OCI-LY3 (cell line): Measurements from ENCODE around the gene CCDC69.

Experiments
- EZH2phosphoT487 ChIP-seq: fragments of 200-600 bp; shearing (Covaris generic); IDR thresholded peaks from 2 replicates; pipeline ENCODE4 v1.6.1; 2018; ENCODE audit warnings: antibody characterized with exemption, mixed run types, low read depth
- TF ChIP-seq, protein P1 (sequence below): fragments of 200-600, 300-600 bp; sonication (generic); IDR thresholded peaks from 2 replicates; pipeline ENCODE4 v1.5.1; 2014; ENCODE audit warnings: antibody characterized with exemption, low read length, low read depth

DNA sequence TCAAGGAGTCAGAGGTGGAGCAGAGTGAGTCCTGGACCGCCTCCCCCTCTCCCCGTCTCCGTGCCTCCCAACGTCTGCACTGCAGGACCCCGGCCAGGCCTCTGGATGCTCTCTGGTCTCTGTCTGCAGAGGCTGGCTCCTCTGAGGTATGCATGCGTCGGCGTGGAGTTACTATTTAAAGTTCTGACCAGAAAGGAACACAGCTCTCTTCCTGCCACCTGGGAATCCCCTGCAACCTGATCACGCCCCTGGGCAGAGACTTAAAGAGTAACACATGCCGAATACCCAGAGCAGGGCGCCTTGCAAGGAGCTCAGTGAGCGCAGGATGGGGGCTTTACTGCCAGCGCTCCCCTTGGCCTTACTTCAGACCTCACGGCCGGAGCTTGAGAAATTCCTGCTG, 82.4 kb downstream of the CCDC69 start:
- TF ChIP-seq, protein P1, sequence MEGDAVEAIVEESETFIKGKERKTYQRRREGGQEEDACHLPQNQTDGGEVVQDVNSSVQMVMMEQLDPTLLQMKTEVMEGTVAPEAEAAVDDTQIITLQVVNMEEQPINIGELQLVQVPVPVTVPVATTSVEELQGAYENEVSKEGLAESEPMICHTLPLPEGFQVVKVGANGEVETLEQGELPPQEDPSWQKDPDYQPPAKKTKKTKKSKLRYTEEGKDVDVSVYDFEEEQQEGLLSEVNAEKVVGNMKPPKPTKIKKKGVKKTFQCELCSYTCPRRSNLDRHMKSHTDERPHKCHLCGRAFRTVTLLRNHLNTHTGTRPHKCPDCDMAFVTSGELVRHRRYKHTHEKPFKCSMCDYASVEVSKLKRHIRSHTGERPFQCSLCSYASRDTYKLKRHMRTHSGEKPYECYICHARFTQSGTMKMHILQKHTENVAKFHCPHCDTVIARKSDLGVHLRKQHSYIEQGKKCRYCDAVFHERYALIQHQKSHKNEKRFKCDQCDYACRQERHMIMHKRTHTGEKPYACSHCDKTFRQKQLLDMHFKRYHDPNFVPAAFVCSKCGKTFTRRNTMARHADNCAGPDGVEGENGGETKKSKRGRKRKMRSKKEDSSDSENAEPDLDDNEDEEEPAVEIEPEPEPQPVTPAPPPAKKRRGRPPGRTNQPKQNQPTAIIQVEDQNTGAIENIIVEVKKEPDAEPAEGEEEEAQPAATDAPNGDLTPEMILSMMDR: no peak
- no peak for TF ChIP-seq EZH2phosphoT487
